ENCODE data around the gene ACOT12. TPM values are rescaled to one million over a fixed set of nuclear protein-coding genes. Genes with fewer than 3 reads are reported as not detected.

The ACOT12 gene
- total RNA-seq, 1 experiment from 2014 or later = not detected

GRCh38 chr5:81286059-81286617, 107.8 kb downstream of the ACOT12 start:
- Histone ChIP-seq H3K27me3 (no peaks in the 10 kb centered on the region), H3K9me3 (no peaks in the 10 kb centered on the region), H3K4me3 (no peak overlapping the region), H3K36me3 (no peaks in the 10 kb centered on the region; the same call in 1 of the 2 replicates)
- no peak for DNase-seq

GRCh38 chr5:81283976-81284375, 110.0 kb downstream of the ACOT12 start:
- no peak for DNase-seq
- Histone ChIP-seq H3K4me3 (no peak overlapping the region), H3K36me3 (no peaks in the 10 kb centered on the region; the same call in 1 of the 2 replicates), H3K9me3 (no peaks in the 10 kb centered on the region), H3K27me3 (no peaks in the 10 kb centered on the region)

Other genes with a start within 250 kb of the ACOT12 start
- gene CKMT2, start 160.8 kb downstream of the ACOT12 start, total RNA-seq (2014; rRNA removed; shearing (Covaris generic); ENCODE audit: low replicate concordance) = not detected in 2 replicates
- gene ZCCHC9, start 92.5 kb downstream of the ACOT12 start, total RNA-seq (2014; rRNA removed; shearing (Covaris generic); ENCODE audit: low replicate concordance) = 31.3 and 53.8 TPM in 2 replicates

Measured in MG63 (cell line).